ENCODE measurements around the gene CEP112.

The CEP112 gene

GRCh38 chr17:65750166-65750565, 441.8 kb downstream of the CEP112 start:
- no peak for TF ChIP-seq CTCF (IDR thresholded peaks at IDR 0.05; ENCODE audit: low read depth, low read length, missing control alignments)
- H3K4me3 ChIP-seq (replicated peaks; ENCODE audit: low read depth, low read length) = no peak overlapping the region
- DNase-seq (ENCODE audit: extremely low read depth, low read depth) = no peak

GRCh38 chr17:65749479-65749878, 442.5 kb downstream of the CEP112 start:
- DNase-seq (ENCODE audit: extremely low read depth, low read depth) = no peak
- no peak overlapping the region for H3K4me3 ChIP-seq (replicated peaks; ENCODE audit: low read depth, low read length)
- no peak for TF ChIP-seq CTCF (IDR thresholded peaks at IDR 0.05; ENCODE audit: low read depth, low read length, missing control alignments)

- no peak for TF ChIP-seq CTCF (IDR thresholded peaks at IDR 0.05; ENCODE audit: low read depth, low read length, missing control alignments)
- no peak for DNase-seq (ENCODE audit: extremely low read depth, low read depth)
- no peak overlapping the region for H3K4me3 ChIP-seq (replicated peaks; ENCODE audit: low read depth, low read length)
These were observed 446.7 kb downstream of the CEP112 start for GRCh38 chr17:65745241-65745640.

- no peak overlapping the region for H3K4me3 ChIP-seq (replicated peaks; ENCODE audit: low read depth, low read length)
- DNase-seq (ENCODE audit: extremely low read depth, low read depth) = no peak
- TF ChIP-seq CTCF (IDR thresholded peaks at IDR 0.05; ENCODE audit: low read depth, low read length, missing control alignments) = no peak
These were observed 448.7 kb downstream of the CEP112 start for GRCh38 chr17:65743308-65743655.

GRCh38 chr17:65742403-65743307, 449.3 kb downstream of the CEP112 start:
- no peak for TF ChIP-seq CTCF (IDR thresholded peaks at IDR 0.05; ENCODE audit: low read depth, low read length, missing control alignments)
- DNase-seq (ENCODE audit: extremely low read depth, low read depth) = no peak
- H3K4me3 ChIP-seq (replicated peaks; ENCODE audit: low read depth, low read length) = no peak overlapping the region

- no peak for TF ChIP-seq CTCF (IDR thresholded peaks at IDR 0.05; ENCODE audit: low read depth, low read length, missing control alignments)
- DNase-seq (ENCODE audit: extremely low read depth, low read depth) = no peak
- no peak overlapping the region for H3K4me3 ChIP-seq (replicated peaks; ENCODE audit: low read depth, low read length)
These were observed 450.2 kb downstream of the CEP112 start for GRCh38 chr17:65741710-65742109.
